ENCODE results near the gene UNC13D. TPM values are rescaled to one million over a fixed set of nuclear protein-coding genes. Genes with fewer than 3 reads are reported as not detected.

The UNC13D gene
- total RNA-seq, 1 experiment from 2014 or later: 12.7 TPM

GRCh38 chr17:75840799-75841164 lies 3.4 kb downstream of the UNC13D start:
- Histone ChIP-seq H3K36me3 (ENCODE audit: control insufficient read depth, insufficient read depth, low read length) (no peaks in the 10 kb centered on the region), H3K27ac (ENCODE audit: low read length) (no peak overlapping the region), H3K27me3 (ENCODE audit: control insufficient read depth, insufficient read depth, low read length) (no peaks in the 10 kb centered on the region), H3K9me3 (ENCODE audit: control insufficient read depth, insufficient read depth, low read depth, low read length) (no peaks in the 10 kb centered on the region), H3K4me3 (ENCODE audit: low read depth in 2 of 2, low read length in 2 of 2) (no peak overlapping the region), H3K4me1 (ENCODE audit: control insufficient read depth, insufficient read depth, low read length) (peaks cover 23% of the 10 kb centered on the region)
- in situ Hi-C loops (cut with HindIII; ENCODE audit: low pct_unique_long_range_greater_than_20kb, low sequenced_read_pairs) (no loop called here), intact Hi-C loops (cut with micrococcal nuclease; ENCODE audit: unreplicated experiment) (no loop called here)
- ATAC-seq (no peak), DNase-seq (ENCODE audit: low read depth, low spot score) (no peak)
- no peak for TF ChIP-seq SIN3A (IDR thresholded peaks at IDR 0.05; ENCODE audit: borderline replicate concordance, insufficient read depth, low read depth, low read length)
- CTCF ChIA-PET: interaction anchor here (0.6 kb wide), 2 partner anchors 15 to 53 kb away, joined by 5 to 7 read pairs; no protein-coding TSS in a partner anchor
- no TSS peak for BruUV-seq (replicated peaks)
- POLR2A ChIA-PET: interaction anchor here (0.5 kb wide), 1 partner anchor 10 kb away, joined by 6 read pairs; no protein-coding TSS in a partner anchor

DNA sequence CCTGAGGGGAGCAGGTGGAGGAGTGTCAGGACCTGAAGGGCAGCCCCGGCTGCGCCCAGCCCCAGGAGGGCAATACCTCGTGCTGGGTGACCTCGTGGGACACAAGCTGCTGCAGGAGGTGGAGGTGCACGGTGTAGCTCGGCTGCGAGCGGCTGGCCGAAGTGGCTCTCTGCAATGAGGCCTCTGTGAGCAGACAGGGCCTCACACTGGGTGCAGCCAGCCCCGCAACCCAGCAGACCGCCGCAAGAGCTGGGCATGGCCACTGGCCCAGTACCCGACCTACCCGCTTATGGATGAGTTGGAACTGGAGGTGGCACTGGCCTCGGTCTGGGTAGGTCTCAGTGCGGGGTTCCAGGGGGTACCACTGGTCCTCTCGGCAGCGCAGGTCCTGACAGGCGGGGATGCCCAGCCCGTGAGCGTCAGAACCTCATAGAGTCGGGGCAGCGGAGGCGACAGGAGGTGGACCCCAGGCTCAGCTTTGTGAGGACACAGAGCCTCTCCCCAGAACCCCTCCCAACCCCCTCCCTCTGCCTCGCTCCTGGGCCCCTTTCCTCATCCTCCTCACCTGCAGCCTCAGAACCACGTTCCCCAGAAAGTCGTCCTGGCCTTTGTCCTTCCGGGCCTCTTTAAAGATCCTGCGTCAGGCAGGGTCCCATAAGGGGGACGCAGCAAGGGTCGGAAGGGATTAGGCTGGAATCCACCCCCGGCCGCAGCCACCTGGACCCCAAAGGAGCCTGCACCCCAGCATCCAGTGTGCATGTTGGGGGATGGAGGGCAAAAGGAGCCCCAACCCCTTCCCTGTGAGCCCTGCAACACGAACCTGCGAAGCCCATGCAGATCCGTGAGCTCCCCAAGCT lies 4.0 kb downstream of the UNC13D start:
- ChIA-PET CTCF (interaction anchor here (0.6 kb wide), 4 partner anchors 8 to 657 kb away, joined by 3 to 7 read pairs (median 3); no protein-coding TSS in a partner anchor), POLR2A (interaction anchor here (0.5 to 0.6 kb wide), 3 partner anchors 11 to 15 kb away, joined by 5 to 6 read pairs (median 6); partner anchors contain the start of gene WBP2)
- in situ Hi-C loops (cut with HindIII; ENCODE audit: low pct_unique_long_range_greater_than_20kb, low sequenced_read_pairs) (no loop called here), intact Hi-C loops (cut with micrococcal nuclease; ENCODE audit: unreplicated experiment) (no loop called here)
- DNase-seq (ENCODE audit: low read depth, low spot score): no peak
- BruUV-seq (replicated peaks): no TSS peak
- Histone ChIP-seq H3K27ac (ENCODE audit: low read length) (no peak overlapping the region), H3K27me3 (ENCODE audit: control insufficient read depth, insufficient read depth, low read length) (no peaks in the 10 kb centered on the region), H3K36me3 (ENCODE audit: control insufficient read depth, insufficient read depth, low read length) (no peaks in the 10 kb centered on the region), H3K4me1 (ENCODE audit: control insufficient read depth, insufficient read depth, low read length) (peaks cover 17% of the 10 kb centered on the region), H3K4me3 (ENCODE audit: low read depth in 2 of 2, low read length in 2 of 2) (no peak overlapping the region), H3K9me3 (ENCODE audit: control insufficient read depth, insufficient read depth, low read depth, low read length) (no peaks in the 10 kb centered on the region)
- TF ChIP-seq TCF7L2 (IDR thresholded peaks at IDR 0.05; ENCODE audit: low read depth, low read length): no peak
- TF ChIP-seq, protein P1, sequence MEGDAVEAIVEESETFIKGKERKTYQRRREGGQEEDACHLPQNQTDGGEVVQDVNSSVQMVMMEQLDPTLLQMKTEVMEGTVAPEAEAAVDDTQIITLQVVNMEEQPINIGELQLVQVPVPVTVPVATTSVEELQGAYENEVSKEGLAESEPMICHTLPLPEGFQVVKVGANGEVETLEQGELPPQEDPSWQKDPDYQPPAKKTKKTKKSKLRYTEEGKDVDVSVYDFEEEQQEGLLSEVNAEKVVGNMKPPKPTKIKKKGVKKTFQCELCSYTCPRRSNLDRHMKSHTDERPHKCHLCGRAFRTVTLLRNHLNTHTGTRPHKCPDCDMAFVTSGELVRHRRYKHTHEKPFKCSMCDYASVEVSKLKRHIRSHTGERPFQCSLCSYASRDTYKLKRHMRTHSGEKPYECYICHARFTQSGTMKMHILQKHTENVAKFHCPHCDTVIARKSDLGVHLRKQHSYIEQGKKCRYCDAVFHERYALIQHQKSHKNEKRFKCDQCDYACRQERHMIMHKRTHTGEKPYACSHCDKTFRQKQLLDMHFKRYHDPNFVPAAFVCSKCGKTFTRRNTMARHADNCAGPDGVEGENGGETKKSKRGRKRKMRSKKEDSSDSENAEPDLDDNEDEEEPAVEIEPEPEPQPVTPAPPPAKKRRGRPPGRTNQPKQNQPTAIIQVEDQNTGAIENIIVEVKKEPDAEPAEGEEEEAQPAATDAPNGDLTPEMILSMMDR (IDR thresholded peaks at IDR 0.05): no peak
- no peak for TF ChIP-seq SIN3A (IDR thresholded peaks at IDR 0.05; ENCODE audit: borderline replicate concordance, insufficient read depth, low read depth, low read length)
- TF ChIP-seq POLR2AphosphoS5 (IDR thresholded peaks at IDR 0.05; ENCODE audit: low read depth, low read length): no peak
- TF ChIP-seq REST (IDR thresholded peaks at IDR 0.05; ENCODE audit: insufficient read depth in 1 of 2, low read depth in 2 of 2, low read length in 1 of 2): no peak
- ATAC-seq: no peak

DNA sequence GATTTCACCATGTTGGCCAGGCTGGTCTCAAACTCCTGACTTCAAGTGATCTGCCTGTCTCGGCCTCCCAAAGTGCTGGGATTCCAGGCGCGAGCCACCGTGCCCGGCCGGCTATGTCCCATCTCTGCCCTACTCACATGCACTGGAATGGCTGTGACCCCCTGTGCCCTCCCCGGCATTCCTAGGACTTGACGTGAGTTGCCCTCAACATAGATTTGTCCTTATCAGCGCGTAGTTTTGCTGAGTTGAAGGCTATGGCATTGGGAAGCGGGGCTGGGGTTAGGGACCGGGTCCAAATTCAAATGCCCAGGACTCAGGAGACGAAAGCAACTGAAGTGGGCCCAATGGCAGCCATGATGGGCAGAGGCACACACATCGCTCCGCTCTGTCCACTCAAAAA lies 5.8 kb downstream of the UNC13D start:
- no peak for DNase-seq (ENCODE audit: low read depth, low spot score)
- Histone ChIP-seq H3K4me1 (ENCODE audit: control insufficient read depth, insufficient read depth, low read length) (no peaks in the 10 kb centered on the region; the same call in 1 of the 2 replicates), H3K27ac (ENCODE audit: low read length) (no peak overlapping the region), H3K27me3 (ENCODE audit: control insufficient read depth, insufficient read depth, low read length) (no peaks in the 10 kb centered on the region), H3K4me3 (ENCODE audit: low read depth in 2 of 2, low read length in 2 of 2) (no peak overlapping the region), H3K9me3 (ENCODE audit: control insufficient read depth, insufficient read depth, low read depth, low read length) (no peaks in the 10 kb centered on the region), H3K36me3 (ENCODE audit: control insufficient read depth, insufficient read depth, low read length) (no peaks in the 10 kb centered on the region)
- ChIA-PET POLR2A (no interaction called here), CTCF (interaction anchor here (0.6 to 0.7 kb wide), 2 partner anchors 9 to 140 kb away, joined by 4 read pairs; no protein-coding TSS in a partner anchor)
- TF ChIP-seq TCF7L2 (IDR thresholded peaks at IDR 0.05; ENCODE audit: low read depth, low read length) (no peak), POLR2AphosphoS5 (IDR thresholded peaks at IDR 0.05; ENCODE audit: low read depth, low read length) (no peak), REST (IDR thresholded peaks at IDR 0.05; ENCODE audit: insufficient read depth in 1 of 2, low read depth in 2 of 2, low read length in 1 of 2) (no peak), SIN3A (IDR thresholded peaks at IDR 0.05; ENCODE audit: borderline replicate concordance, insufficient read depth, low read depth, low read length) (no peak)
- TF ChIP-seq, protein P1 (IDR thresholded peaks at IDR 0.05): no peak
- in situ Hi-C loops (cut with HindIII; ENCODE audit: low pct_unique_long_range_greater_than_20kb, low sequenced_read_pairs): no loop called here
- ATAC-seq: no peak
- no TSS peak for BruUV-seq (replicated peaks)
- intact Hi-C loops (cut with micrococcal nuclease; ENCODE audit: unreplicated experiment): no loop called here
